GM19468 (cell line): ENCODE results near the gene AAMDC.

Source experiments
- ATAC-seq: cut with Tn5 transposase; IDR thresholded peaks from one replicate; pipeline ENCODE4 v1.9.1; 2021; ENCODE audit warnings: mild to moderate bottlenecking, moderate library complexity, moderate number of reproducible peaks; ENCODE audit not compliant: unreplicated experiment; ENCODE audit errors: extremely low read depth

AAMDC gene

GRCh38 chr11:77820565-77821348, at the start of gene AAMDC, which contains the start of gene RSF1:
Gene AAMDC (plus strand): TSS chr11:77821144. CDS start chr11:77842497, 21,353 bp downstream.
Gene RSF1 (minus strand): TSS chr11:77820722. CDS start chr11:77820714, 8 bp downstream.
- ATAC-seq: peak; percentile 94

GRCh38 chr11:77775936-77776335, 45.0 kb upstream of the AAMDC start:
- ATAC-seq: no peak

DNA sequence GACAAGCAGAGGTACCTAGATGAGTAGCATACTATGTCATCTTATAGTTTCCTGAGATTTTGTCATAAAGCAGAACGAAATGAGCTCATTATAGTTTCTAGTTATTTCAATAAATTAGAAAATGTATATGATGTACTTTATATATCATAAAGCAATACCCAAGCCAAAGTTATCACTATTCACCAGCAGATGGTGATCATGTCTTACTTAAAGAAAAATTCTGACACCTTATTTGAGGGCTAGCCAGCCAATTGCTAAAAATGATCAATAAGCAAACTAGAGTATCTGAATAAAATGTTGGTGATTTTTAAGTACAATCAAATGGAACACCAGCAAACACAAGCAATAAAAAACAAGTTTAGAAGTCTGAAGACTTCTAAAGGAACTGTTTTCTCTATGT, 44.5 kb upstream of the AAMDC start:
- ATAC-seq: no peak

DNA sequence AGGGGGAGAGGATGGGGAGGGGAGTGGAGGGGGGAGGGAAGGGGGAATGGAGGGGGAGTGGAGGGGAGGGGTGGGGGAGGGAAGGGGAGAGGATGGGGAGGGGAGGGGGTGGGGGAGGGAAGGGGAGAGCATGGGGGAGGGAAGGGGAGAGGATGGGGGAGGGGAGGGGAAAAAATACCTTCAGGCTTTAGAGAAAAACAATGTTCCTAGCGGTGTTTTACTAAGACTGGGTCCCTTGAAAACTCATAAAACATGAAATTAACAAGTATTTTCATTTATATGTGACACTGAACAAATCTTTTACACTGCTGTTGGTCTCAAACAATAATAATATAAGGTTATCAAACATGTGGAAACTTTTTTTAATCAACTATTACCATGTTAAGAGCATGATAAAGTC, 42.8 kb upstream of the AAMDC start:
- ATAC-seq: no peak

DNA sequence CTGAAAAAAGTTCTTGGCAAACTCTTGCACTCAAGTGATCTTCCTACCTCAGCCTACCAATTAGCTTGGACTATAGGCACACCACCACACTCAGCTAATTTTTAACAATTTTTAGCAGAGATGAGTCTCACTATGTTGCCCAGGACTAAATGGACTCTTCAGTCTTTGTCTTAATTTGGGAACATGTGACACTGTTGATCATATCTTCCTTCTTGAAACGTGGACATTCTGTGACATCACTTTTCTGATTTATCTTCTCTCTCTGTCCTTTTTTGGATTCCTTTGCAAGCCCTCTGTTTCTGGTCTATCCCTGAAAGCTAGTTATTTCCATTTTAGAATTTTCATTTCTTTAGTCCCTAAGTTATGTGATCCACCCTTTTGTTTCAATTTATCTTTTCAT, 42.4 kb upstream of the AAMDC start:
- ATAC-seq: no peak

- ATAC-seq: no peak
Observed at GRCh38 chr11:77779935-77780334, 41.0 kb upstream of the AAMDC start.

GRCh38 chr11:77783025-77783424, 37.9 kb upstream of the AAMDC start:
- ATAC-seq: no peak

GRCh38 chr11:77784572-77784971, 36.4 kb upstream of the AAMDC start:
- no peak for ATAC-seq

DNA sequence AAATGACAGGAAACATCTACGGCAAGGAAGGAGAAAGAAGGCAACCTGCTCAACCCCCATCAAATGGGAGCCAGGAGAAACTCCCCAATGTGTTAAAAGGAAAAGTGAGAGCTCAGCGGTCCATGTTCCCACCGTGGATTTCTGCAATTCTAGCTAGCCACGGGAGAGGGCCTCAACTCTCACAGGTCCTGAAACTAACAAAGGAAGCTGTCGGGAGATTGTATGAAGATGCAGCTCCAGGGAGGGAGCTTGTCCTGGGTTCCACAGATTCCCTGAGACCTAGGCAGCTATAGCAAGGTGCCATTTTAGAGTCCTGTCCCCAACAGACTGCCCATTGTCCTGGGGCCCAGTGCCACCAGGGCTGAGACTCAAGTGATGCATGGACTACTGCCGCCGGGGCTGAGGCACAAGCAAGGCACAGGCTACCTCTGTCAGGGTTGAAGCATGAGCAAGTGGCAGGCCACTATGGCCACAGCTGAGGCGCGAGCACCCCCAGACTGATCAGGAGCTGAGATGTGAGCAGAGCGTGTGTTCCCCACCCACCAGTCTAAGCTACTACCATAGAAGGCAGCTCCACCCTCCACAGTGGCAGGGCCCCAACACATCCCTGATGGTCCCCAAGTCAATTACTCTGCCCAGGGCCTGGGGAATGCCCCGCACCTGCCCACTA, 31.7 kb upstream of the AAMDC start:
- ATAC-seq: no peak

DNA sequence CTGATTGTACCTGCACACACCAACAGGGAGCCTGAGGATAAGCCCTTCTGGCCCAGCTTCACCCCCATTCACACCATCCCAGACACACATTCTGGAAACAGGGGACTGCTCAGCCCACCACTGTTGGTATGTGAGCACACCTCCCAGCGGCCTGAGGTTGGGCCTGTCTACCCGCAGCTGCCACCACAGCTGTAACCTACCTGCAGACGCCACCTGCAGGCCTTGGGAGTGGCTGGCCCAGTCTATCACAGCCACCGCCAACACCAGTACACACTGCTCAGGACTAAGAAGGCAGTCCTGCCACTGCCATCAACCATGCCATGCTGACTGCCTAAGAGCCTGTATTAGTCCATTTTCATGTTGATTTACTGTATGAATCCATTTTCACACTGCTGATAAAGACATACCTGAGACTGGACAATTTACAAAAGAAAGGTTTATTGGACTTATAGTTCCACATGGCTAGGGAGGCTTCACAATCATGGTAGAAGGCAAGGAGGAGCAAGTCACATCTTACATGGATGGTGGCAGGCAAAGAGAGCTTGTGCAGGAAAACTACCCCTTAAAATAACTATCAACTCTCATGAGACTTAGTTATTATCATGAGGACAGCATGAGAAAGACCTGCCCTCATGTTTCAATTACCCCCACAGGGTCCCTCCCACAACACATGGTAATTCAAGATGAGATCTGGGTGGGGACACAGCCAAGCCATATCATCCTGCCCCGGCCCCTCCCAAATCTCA, 31.0 kb upstream of the AAMDC start:
- no peak for ATAC-seq

DNA sequence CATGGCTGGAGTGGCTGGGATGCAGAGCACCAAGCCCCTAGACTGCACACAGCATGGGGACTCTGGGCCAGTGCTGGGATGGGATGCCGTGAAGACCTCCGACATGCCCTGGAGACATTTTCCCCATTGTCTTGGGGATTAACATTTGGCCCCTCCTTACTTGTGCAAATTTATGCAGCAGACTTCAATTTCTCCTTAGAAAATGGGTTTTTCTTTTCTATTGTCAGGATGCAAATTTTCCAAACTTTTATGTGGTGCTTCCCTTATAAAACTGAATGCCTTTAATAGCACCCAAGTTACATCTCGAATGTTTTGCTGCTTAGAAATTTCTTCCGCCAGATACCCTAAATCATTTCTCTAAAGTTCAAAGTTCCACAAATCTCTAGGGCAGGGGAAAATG, 29.6 kb upstream of the AAMDC start:
- ATAC-seq: no peak

DNA sequence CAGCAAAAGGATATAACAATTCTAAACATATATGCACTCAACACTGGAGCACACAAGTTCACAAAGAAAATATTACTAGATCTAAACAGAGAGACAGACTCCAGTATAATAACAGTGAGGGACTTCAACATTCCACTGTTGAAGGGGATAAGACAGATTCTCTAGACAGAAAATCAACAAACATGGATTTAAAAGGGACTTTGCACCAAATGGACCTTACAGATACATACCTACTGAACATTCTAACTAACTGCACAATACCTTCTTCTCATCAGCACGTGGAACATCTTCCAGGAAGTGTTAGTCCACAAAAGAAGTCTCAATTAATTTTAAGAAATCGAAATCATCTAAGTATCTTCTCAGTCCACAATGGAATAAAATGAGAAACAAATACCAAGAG, 27.0 kb upstream of the AAMDC start:
- no peak for ATAC-seq

- ATAC-seq: no peak
Observed at GRCh38 chr11:77799338-77799737, 21.6 kb upstream of the AAMDC start.

GRCh38 chr11:77800449-77800848, 20.5 kb upstream of the AAMDC start:
- ATAC-seq: no peak

DNA sequence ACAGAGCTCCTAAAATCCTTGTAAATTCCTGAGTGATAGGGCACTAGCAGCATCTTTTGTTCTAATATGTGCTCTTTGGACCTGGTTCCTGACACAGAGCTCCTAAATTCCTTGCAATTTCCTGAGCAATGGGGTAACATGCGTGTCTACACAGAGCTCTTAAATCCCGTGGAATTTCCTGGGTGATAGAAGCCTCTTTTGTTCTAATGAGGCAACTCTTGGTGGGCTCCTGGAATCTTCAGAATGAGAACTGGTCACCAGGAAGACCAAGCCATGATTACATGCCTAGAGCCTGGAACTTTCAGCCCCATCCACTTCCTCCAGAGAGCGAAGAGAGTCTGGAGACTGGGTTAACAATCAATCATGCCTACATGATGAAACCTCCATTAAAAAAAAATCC, 19.5 kb upstream of the AAMDC start:
- ATAC-seq: no peak

DNA sequence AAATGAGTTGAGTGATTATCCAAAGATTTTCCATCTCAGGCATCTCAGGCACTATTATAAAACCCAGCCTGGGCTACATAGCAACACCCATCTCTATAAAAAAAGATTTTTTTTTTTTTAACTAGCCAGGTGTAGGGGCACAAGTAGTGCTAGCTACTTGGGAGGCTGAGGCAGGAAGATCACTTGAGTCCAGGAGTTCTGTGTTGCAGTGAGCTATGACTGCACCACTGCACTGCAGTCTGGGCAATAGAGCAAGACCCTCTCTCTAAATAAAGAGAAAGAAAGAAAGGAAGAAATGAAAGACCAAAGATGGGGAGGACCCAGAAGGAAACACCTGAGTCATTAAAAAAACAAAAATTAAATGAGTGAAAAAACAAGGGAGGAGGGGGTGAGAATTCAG, 14.5 kb upstream of the AAMDC start:
- ATAC-seq: no peak

DNA sequence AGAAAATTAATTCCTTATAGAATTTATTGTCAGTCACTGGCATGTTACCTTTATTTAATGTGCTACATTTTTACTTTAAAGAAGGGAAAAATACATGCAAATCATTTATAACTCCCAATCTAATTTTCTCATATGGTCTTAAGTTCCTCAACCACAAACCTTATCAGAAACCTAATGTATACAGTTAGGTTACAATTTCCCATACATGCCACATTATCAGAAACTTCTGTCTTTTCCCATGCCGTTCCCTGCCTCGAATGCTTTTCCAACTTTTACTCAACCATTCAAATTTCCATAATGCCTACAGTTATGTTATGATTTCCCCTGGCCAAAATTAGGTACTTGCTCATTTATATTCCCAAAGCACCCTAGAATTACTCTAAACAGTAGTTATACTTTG, 14.0 kb upstream of the AAMDC start:
- no peak for ATAC-seq

DNA sequence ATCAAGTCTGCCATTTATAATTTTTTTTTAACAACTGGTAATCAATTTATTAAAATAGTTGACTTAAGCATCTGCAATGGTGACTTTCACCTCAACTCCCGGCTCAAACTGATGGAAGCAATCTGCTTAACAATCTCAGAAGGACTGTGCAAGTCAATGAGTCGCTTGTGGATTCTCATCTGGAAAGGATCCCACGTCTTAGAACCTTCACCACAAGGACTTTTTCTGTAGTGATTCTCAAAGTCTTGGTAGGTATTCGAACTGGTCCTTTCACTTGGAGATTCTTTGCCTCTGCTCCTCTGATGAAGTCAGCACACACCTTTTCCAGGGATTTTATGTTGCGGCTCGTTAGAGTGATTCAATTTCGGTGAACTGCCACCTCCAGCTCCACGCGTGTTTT, 7.7 kb upstream of the AAMDC start:
- ATAC-seq: no peak

- ATAC-seq: no peak
Observed at GRCh38 chr11:77814848-77815247, 6.1 kb upstream of the AAMDC start.

DNA sequence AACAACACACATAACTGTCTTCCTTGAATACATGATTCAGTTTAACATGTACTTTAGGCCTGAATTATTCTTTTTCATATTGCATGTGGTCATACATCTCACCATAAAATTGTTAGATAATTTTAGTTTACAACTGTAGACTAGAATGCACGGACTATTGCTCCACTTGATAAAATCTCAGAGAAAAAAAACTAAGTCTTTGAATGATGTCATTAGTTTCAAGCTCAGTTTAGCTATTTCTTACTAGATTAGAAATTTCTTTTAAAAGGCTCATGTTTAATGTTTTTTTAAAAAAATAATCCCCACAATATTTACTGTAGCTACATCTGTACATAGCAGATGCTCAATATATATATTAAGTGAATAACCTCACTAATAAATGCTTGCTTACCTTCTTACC, 5.5 kb upstream of the AAMDC start:
- ATAC-seq: no peak

GRCh38 chr11:77819411-77819920, 1.5 kb upstream of the AAMDC start:
- ATAC-seq: peak; percentile 29
